GM12872 (cell line): ENCODE data around the gene TRAF6.

ENCODE experiments used
- CTCF ChIP-seq: IDR thresholded peaks from 3 replicates; pipeline ENCODE4 v1.5.1; 2011; ENCODE audit warnings: low read depth, mild to moderate bottlenecking, low read length, moderate library complexity; ENCODE audit not compliant: insufficient read depth

TRAF6 gene

GRCh38 chr11:36463781-36464180 lies 46.3 kb downstream of the TRAF6 start:
- TF ChIP-seq CTCF, result no peak

- no peak for TF ChIP-seq CTCF
These were observed 47.8 kb downstream of the TRAF6 start for GRCh38 chr11:36462321-36462720.

- TF ChIP-seq CTCF, result no peak
These were observed 49.9 kb downstream of the TRAF6 start for GRCh38 chr11:36460220-36460619.

GRCh38 chr11:36459046-36459445 lies 51.0 kb downstream of the TRAF6 start:
- no peak for TF ChIP-seq CTCF

- TF ChIP-seq CTCF, result no peak
These were observed 51.8 kb downstream of the TRAF6 start for GRCh38 chr11:36458129-36458915.

- TF ChIP-seq CTCF, result no peak
These were observed 53.9 kb downstream of the TRAF6 start for GRCh38 chr11:36456156-36456555.

GRCh38 chr11:36455658-36456111 lies 54.4 kb downstream of the TRAF6 start:
- TF ChIP-seq CTCF, result no peak
